ENCODE data around the gene ADI1.

Gene ADI1

GRCh38 chr2:3481736-3482362 lies 37.5 kb downstream of the ADI1 start:
- no peak for DNase-seq (ENCODE audit: low read depth in 2 of 2, low spot score in 1 of 2)

GRCh38 chr2:3481011-3481400 lies 38.3 kb downstream of the ADI1 start:
- no peak for DNase-seq (ENCODE audit: low read depth in 2 of 2, low spot score in 1 of 2)

DNA sequence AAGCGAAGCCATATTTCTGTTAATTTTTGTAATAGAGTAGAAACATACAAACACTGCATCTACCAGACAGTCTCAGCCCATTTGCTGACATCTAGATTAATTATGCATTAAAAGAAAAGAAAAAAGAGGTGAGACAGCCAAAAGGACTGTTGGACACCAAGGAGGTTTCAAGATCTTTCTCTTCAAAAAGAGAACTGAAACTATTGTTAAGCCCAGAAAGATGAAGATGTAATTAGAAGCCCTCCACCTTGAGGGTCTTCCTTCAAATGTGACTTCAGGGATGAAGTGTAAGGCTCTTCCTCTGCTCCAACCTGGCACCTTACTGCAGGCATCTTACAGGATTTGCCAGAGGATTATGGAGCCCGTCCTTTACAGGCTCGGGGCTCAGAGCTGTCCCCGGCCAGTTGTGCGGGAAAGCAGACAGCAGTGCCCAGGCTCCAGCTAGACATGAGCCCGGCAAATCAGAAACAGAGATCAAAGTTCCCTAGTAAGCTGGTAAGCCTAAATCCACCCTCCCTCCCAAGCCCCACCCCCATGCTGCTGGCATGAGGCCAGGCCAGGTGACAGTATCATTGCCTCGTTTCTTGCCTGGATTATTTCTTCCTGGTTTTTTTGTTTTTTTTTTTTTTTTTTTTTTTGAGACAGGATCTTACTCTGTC lies 38.9 kb downstream of the ADI1 start:
- DNase-seq (ENCODE audit: low read depth in 2 of 2, low spot score in 1 of 2), result no peak

DNA sequence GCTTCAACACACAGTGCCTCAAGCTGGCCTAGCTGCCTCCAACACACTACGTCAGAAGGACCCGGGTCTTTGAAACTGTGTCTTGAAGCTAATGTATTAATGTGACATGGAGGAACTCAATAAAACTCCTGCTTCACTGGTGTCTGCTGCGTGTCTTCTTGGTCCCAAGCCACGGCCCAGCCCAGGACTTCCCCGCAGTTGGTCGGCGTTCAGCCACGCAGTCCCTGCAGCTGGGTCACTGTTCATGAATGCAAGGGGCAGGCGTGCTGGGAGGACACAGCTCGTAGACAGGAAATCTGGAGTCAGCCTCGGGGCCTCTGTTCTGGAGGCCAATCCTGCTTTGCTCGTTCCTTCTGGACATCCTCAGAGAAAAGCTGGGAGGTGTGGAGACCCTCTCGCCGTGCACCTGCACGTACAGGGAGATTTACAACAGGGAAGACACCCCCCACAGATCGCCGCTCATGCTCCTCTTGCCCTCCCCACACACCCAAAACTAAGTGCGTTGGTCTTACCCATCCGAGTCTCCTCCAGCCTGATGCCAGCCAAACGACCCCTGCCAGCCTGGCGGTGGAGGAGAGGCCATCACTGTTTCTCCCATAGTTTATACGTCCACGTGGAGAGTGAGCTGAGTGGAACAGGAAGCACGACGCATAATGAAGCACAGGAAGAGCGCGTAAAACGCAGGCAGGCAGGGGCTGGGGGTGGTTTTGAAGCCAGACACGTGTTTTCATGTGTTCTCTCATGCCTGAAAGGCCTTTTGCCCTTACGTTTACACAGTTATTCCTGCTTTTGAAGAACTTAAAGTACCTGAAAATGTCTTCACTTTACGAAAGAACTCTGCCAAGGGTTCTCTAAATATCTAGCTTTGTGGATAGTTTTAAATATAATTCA lies 39.7 kb downstream of the ADI1 start:
- DNase-seq (ENCODE audit: low read depth in 2 of 2, low spot score in 1 of 2), result no peak

GRCh38 chr2:3478846-3479385 lies 40.4 kb downstream of the ADI1 start:
- no peak for DNase-seq (ENCODE audit: low read depth in 2 of 2, low spot score in 1 of 2)

GRCh38 chr2:3476985-3477327 lies 42.4 kb downstream of the ADI1 start:
- no peak for DNase-seq (ENCODE audit: low read depth in 2 of 2, low spot score in 1 of 2)

DNA sequence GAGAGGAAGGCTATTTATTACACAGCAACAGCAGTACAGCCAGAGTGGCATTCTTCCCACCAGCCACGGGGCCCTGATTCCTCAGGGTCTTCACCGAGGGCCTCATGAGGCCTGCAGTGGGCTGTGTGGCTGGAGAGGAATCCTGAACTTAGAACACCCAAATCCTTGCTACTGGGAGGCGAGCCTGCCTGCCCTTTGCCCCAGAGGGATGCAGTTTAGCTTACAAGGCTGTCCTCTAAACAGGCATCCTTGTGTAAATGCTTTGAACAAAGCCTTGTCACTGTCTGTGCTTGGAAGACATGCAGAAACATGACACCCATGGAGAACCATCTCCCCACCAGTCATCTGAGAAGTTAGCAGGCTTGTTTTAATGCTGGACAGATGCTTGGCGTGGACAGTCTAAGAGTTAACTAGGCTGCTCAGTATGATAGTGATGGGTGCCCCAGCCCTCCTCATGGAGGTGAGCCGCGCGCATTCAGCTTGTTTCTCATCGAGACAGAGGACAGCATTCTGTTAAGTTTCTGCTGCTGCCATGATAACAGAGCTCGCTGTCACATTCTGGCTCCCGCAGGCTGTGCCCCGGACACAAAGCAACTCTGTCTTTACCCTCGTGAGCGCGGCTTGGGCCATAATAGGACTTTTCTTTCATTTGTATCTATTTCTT lies 42.9 kb downstream of the ADI1 start:
- DNase-seq (ENCODE audit: low read depth in 2 of 2, low spot score in 1 of 2), result no peak

GRCh38 chr2:3475771-3476170 lies 43.6 kb downstream of the ADI1 start:
- no peak for DNase-seq (ENCODE audit: low read depth in 2 of 2, low spot score in 1 of 2)

DNA sequence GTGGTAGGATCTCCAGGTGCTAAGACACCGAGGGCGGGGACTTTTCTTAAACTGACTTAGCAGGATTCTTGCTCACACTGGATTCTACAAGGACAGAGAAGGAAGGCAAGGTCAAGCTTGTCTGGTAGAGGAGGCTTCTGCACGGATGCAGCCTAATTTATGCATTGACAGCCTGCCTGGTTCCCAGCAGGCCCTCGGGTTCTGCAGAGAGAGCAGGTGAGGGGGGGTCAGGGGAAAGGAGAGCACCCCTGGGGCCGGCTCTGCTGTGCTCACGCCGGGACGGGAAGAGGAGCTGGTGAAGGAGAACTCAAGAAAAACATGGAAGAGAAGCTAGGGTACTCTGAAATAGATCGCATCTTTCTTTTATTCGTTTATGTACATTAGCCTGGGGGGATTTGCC lies 46.4 kb downstream of the ADI1 start:
- no peak for DNase-seq (ENCODE audit: low read depth in 2 of 2, low spot score in 1 of 2)

DNA sequence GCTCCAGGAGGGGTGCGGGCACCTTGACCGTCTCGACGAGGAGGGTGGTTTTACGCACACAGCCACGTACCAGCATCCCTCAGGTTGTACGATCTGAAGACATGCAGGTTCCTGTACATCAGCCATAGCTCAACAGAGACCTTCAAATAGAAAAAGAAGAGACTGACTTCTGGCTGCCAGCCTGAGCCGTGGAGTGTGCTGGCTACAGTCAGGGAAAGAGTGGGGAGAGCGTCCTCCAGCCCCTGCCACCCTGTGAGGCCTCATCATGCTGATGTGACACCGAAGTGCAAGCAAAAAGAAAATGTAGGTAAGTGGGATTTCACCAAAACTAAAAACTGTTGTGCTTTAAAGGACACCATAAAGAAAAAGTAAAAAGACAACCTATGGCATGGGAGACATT lies 47.0 kb downstream of the ADI1 start:
- no peak for DNase-seq (ENCODE audit: low read depth in 2 of 2, low spot score in 1 of 2)

DNA sequence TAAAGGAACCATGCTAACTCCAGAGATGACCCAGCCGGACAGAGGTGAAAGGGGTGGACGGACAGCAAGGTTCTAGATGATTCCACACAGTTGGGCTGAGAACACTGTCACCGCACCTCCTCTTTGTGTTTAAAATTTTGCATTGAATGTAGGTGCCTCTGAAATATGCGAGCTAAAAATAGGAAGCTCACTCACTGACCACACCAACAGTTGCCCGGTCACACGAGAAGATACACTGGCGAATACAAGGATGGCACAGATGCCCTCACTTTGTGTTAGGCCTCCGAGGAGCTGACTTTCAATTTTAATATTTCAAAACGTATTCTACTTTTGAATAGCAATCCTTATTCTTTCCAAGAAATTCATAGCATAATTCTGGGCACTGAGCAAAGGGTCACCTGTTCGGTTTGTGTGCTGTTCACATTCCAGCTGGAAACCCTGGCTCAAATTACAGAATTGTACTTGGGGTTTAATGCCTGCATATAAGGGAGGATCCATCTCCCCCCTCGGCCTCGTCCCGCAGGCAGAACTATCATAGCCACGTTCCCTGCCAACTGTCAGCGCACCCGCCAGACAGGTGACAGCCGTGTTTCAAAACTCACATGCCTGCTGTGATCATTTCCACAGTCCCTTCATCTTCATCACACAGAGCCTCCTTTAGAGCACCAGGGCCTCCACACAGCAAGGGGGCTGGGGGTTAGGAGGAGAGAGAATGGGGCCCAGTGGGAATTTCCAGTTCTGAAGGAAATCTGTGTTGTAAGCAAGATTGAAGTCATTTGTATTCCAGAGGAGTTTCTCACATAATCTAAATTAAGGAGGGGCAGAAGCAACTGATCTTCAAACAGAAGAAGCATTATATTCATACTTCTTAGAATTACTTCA lies 48.2 kb downstream of the ADI1 start:
- DNase-seq (ENCODE audit: low read depth in 2 of 2, low spot score in 1 of 2), result no peak

- no peak for DNase-seq (ENCODE audit: low read depth in 2 of 2, low spot score in 1 of 2)
Observed at GRCh38 chr2:3470166-3470651, 49.1 kb downstream of the ADI1 start.

GRCh38 chr2:3469486-3469885 lies 49.8 kb downstream of the ADI1 start:
- DNase-seq (ENCODE audit: low read depth in 2 of 2, low spot score in 1 of 2), result no peak

GRCh38 chr2:3468296-3468988 lies 50.9 kb downstream of the ADI1 start:
- DNase-seq (ENCODE audit: low read depth in 2 of 2, low spot score in 1 of 2), result no peak

DNA sequence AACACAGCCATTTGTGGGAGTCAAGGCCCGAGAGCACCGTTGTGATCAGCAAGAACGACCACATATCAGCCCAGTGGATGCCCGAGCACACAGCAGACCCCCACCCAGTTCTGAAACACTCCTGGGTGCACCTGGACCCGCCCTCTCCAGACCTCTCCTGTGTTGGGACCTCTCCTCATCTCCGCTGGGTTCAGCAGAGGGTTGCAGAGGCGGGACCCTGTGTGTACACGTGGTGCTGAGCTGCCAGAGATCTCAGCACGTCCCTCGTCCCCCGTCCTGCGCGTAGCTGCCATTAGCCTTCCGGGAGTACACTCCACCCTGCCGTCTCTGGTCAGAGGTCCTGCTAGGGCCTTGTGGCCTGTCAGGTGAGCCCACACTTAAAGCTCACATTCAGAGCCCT lies 51.7 kb downstream of the ADI1 start:
- DNase-seq (ENCODE audit: low read depth in 2 of 2, low spot score in 1 of 2), result no peak

- no peak for DNase-seq (ENCODE audit: low read depth in 2 of 2, low spot score in 1 of 2)
Observed at GRCh38 chr2:3466966-3467365, 52.4 kb downstream of the ADI1 start.

DNA sequence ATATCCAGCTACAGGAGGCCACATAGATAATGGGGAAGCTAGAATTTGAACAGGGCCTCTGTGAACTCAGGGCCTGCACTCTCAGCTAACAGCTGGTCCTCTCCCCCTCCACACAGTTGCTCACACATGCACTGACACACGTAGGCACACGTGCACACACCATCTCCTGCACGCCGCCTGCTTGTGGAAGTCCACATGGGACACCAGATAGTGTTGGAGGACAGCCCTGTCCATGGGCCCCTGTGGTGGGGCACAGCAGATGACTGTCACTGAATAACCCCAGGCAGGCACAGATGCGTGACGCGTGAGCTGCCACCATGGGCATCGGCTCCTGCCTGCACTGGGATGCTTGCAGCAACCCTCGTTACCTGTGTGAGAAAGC lies 52.9 kb downstream of the ADI1 start:
- DNase-seq (ENCODE audit: low read depth in 2 of 2, low spot score in 1 of 2), result no peak

DNA sequence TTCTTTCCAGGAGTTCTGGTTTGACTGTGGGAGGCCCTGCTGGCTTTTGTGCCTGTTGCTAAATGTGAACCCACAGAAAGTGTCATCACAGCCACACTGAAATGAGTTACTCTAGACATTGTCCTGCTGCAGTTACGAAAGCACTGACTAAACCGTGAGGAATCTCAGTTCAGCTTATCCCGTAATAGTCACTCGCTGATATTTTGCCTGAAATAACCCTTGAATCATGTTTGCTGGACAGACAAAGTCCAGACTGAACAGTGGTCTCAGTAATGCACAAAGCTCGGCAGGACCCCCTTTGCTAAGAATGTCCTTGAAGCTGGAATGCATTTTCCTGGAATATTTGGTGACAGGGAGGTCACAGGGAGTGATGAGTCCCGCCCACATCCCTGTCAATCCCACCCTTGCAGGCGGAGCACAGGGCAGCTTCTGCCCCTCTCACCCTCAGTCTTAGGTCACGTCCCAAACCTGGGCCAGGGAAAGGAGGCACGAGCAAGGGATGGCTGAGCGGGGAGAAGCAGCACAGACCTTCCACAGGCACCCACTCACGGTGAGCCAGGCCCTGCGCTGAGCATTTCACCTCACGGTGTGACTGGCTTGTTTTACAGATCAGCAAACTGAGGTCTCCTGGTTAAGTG lies 53.4 kb downstream of the ADI1 start:
- DNase-seq (ENCODE audit: low read depth in 2 of 2, low spot score in 1 of 2), result no peak

DNA sequence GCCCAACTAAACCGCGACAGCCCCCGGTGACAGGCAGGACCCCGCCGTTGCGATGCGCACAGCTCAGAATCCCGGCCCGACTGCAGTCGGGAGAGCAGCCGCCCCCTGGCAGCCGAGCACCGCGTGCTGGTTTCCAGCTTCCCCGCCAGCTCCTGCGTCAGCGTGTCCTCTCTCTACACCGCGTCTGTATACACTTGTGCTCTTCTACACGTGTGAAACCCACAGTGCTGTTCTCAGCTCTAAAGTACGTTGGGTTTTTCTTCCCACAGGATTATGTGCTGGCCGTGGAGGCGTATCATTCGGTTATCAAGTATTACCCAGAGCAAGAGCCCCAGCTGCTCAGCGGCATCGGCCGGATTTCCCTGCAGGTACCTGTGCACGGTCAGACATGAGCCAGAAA lies 54.0 kb downstream of the ADI1 start:
- no peak for DNase-seq (ENCODE audit: low read depth in 2 of 2, low spot score in 1 of 2)

Data from stimulated activated CD8-positive, alpha-beta memory T cell treated with anti-CD3 and anti-CD28 coated beads, Interleukin-4, amount 100 ng/mL, for 1 hour (primary cell).